Measurements from ENCODE around the gene MOK.
A peak's percentile ranks its signal among the peaks of the same experiment; 100 is the strongest.
"Not testable (repeated sequence)": the region's sequence is repeated elsewhere in the genome, so short reads cannot be mapped to it uniquely, and the experiment has no call there.

The MOK gene

DNA sequence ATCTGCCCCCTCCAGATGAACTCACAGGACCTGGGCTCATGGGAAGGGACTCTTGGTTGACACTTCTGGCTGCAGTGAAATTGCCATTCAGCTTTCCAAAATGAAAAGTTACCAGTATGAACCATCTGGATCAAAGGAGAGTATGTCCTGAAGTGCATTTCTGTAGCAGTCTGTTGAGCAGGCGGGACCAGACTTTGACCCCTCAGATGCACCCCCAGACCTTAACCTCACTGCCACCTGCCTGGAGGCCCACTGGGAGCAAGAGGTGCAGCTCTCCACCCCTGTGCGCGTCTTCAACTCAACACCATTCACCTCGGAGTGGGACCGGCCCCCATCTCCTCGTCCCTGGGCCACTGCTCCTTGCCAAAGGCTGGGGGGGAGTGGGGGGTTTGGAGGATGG, 55.0 kb downstream of the MOK start:
- no peak for DNase-seq (ENCODE audit: low read depth in 2 of 2)
- TF ChIP-seq, protein P1, sequence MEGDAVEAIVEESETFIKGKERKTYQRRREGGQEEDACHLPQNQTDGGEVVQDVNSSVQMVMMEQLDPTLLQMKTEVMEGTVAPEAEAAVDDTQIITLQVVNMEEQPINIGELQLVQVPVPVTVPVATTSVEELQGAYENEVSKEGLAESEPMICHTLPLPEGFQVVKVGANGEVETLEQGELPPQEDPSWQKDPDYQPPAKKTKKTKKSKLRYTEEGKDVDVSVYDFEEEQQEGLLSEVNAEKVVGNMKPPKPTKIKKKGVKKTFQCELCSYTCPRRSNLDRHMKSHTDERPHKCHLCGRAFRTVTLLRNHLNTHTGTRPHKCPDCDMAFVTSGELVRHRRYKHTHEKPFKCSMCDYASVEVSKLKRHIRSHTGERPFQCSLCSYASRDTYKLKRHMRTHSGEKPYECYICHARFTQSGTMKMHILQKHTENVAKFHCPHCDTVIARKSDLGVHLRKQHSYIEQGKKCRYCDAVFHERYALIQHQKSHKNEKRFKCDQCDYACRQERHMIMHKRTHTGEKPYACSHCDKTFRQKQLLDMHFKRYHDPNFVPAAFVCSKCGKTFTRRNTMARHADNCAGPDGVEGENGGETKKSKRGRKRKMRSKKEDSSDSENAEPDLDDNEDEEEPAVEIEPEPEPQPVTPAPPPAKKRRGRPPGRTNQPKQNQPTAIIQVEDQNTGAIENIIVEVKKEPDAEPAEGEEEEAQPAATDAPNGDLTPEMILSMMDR (IDR thresholded peaks at IDR 0.05; ENCODE audit: low read depth, low read length) = no peak
- H3K4me3 ChIP-seq (replicated peaks in 1 of 2; ENCODE audit: low read depth in 2 of 2, low read length in 2 of 2) = no peak overlapping the region

DNA sequence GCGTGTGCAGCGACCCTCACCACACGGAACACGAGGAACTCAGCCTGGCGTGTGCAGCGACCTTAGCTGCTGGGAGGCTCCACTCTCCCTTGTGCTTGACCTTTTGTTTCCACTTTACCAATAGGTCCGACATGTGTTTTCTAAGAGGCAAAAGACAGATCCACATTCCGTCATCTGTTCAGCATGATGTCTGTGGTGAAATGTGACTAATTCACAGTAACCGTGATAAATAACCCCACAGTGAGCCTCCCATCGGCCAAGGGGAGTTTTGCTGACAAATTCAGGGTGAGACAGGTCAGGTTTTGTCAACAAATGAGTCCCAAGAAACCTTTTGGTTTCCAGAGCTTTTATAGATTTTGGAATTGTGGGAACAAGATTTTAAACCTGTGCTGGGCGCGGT, 55.9 kb downstream of the MOK start:
- TF ChIP-seq, protein P1 (IDR thresholded peaks at IDR 0.05; ENCODE audit: low read depth, low read length) = no peak
- DNase-seq (ENCODE audit: low read depth in 2 of 2) = peak; percentile 66 to 86
- H3K4me3 ChIP-seq (replicated peaks in 1 of 2; ENCODE audit: low read depth in 2 of 2, low read length in 2 of 2) = no peak overlapping the region

DNA sequence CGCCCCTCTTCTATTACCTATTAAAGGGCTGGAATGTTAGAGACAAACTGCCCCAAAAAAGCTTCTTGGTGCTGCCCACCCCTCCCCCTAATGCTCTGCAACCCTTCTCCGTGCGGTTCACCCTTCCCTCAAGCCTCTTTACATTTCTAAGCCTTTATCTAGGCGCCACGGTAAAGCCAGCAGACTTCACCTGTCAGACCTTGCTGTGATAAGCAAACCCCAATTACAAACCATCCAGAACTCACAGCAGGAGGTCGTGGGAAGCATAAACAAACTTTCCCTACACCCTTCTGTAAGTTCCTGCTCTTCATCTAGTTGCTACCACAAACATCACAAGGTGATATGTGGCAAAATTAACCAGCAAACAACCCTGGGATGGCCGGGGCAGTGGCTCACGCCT, 56.8 kb downstream of the MOK start:
- TF ChIP-seq, protein P1 (IDR thresholded peaks at IDR 0.05; ENCODE audit: low read depth, low read length) = no peak
- DNase-seq (ENCODE audit: low read depth in 2 of 2) = no peak
- no peak overlapping the region for H3K4me3 ChIP-seq (replicated peaks in 1 of 2; ENCODE audit: low read depth in 2 of 2, low read length in 2 of 2)

DNA sequence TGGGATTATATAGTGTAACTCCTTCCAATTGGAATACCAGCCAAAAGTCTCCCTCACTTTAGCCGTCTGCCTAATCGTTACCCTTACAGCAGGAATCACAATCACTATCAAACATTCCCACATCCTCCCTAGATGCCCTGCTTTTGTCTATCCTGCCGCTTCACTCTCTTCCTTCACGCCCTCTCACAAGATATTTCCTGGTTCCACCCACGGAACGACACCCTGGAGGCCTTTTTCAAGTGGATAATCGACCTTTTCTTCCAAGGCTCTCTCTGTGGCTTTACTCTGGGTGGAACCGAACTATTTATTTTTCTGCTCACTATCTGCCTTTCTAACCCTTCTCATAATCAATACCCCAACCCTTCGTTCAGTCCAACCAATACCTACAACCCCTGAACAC, 58.9 kb downstream of the MOK start:
- TF ChIP-seq, protein P1 (IDR thresholded peaks at IDR 0.05; ENCODE audit: low read depth, low read length) = no peak
- H3K4me3 ChIP-seq (replicated peaks in 1 of 2; ENCODE audit: low read depth in 2 of 2, low read length in 2 of 2) = no peak overlapping the region
- DNase-seq (ENCODE audit: low read depth in 2 of 2) = no peak

DNA sequence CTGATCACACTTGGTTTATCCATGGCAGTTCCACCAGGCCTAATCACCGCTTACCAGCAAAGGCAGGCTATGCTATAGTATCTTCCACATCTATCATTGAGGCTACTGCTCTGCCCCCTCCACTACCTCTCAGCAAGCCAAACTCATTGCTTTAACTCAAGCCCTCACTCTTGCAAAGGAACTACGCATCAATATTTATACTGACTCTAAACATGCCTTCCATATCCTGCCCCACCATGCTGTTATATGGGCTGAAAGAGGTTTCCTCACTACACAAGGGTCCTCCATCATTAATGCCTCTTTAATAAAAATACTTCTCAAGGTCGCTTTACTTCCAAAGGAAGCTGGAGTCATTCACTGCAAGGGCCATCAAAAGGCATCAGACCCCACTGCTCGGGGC, 61.2 kb downstream of the MOK start:
- not testable (repeated sequence) for DNase-seq (ENCODE audit: low read depth in 2 of 2); H3K4me3 ChIP-seq (replicated peaks in 1 of 2; ENCODE audit: low read depth in 2 of 2, low read length in 2 of 2)

DNA sequence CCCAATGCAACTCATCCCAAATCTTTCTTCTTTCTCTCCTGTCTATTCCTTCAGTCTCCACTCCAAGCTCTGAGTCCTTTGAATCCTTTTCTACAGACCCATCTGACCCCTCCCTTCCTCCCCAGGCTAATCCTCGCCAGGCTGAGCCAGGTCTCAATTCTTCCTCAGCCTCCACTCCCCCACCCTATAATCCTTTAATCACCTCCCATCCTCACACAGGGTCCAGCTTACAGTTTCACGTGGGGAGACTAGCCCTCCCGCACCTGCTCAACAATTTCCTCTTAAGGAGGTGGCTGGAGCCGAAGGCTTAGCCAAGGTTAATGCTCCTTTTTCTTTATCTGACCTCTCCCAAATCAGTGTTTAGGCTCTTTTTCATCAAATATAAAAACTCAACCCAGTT, 63.8 kb downstream of the MOK start:
- DNase-seq (ENCODE audit: low read depth in 2 of 2) = no peak
- TF ChIP-seq, protein P1 (IDR thresholded peaks at IDR 0.05; ENCODE audit: low read depth, low read length) = no peak
- no peak overlapping the region for H3K4me3 ChIP-seq (replicated peaks in 1 of 2; ENCODE audit: low read depth in 2 of 2, low read length in 2 of 2)

DNA sequence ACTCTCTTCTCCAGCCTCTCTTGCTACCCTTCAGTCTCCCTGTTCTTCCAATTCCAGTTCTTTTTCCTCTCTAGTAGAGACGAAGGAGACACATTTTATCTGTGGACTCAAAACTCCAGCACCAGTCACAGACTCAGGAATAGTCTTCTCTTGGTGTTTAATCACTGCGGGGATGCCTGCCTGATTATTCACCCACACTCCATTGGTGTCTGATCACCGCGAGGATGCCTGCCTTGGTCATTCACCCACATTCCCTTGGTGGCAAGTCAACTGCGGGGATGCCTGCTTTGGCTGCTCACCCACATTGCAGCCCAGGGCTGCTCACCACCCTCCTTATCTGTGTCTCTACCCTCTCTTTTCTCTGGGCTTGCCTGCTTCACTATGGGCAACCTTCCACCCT, 64.5 kb downstream of the MOK start:
- peak in 1 of 2 donors; percentile 62 for DNase-seq (ENCODE audit: low read depth in 2 of 2)
- not testable (repeated sequence) for H3K4me3 ChIP-seq (replicated peaks in 1 of 2; ENCODE audit: low read depth in 2 of 2, low read length in 2 of 2)

DNA sequence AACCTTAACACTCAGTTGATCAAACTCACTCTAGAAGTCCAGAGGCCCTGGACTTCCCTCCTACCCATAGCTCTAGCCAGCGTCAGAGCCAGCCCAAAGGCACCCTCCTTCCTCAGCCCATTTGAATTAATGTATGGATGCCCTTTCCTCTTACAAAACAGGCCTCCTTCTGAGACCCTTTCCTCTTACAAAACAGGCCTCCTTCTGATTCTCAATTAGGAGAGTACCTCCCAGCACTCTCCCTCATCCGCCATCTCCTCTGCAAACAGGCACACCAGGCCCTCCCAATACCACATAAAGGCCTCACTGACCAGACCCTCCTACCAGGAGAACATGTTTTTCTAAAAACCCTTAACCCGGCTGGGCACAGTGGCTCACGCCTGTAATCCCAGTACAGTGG, 65.7 kb downstream of the MOK start:
- TF ChIP-seq, protein P1 (IDR thresholded peaks at IDR 0.05; ENCODE audit: low read depth, low read length) = no peak
- no peak for DNase-seq (ENCODE audit: low read depth in 2 of 2)
- H3K4me3 ChIP-seq (replicated peaks in 1 of 2; ENCODE audit: low read depth in 2 of 2, low read length in 2 of 2) = no peak overlapping the region

Data from cardiac fibroblast (primary cell).